Muscle of leg (tissue), 11 donors: ENCODE results near the gene C16orf87. TPM values are rescaled to one million over a fixed set of nuclear protein-coding genes. Genes with fewer than 3 reads are reported as not detected.

Source experiments
- DNase-seq: peaks from one replicate; pipeline ENCODE4 v3.0.0; 2013
- H3K27ac ChIP-seq: one replicate; pipeline ENCODE4 v1.5.1; 2013; ENCODE audit warnings: mild to moderate bottlenecking, low read length, control low read depth
- H3K27me3 ChIP-seq: one replicate; pipeline ENCODE4 v1.6.1; 2013; ENCODE audit warnings: low read length; ENCODE audit not compliant: control insufficient read depth, insufficient read depth
- H3K36me3 ChIP-seq: one replicate; pipeline ENCODE4 v1.6.1; 2013; ENCODE audit warnings: low read length; ENCODE audit not compliant: control insufficient read depth, insufficient read depth
- H3K4me1 ChIP-seq: one replicate; pipeline ENCODE4 v1.6.1; 2013; ENCODE audit warnings: low read length; ENCODE audit not compliant: control insufficient read depth, insufficient read depth
- H3K4me3 ChIP-seq: one replicate; pipeline ENCODE4 v1.5.1; 2013; ENCODE audit warnings: low read length, control low read depth
- H3K9me3 ChIP-seq: replicated peaks from 2 replicates; pipeline ENCODE4 v1.6.1; 2013; ENCODE audit warnings: low read depth, low read length; ENCODE audit not compliant: control insufficient read depth
- WGBS: methylation state at CpG from one replicate; pipeline ENCODE4 v1.1.5; 2013; ENCODE audit warnings: missing lambda C conversion rate; ENCODE audit not compliant: insufficient coverage; 5-methylcytosine and 5-hydroxymethylcytosine counted together
- polyA plus RNA-seq, 8 donors: library from polyadenylated mRNA; unstranded; fragments of 120-200 nt; gene quantifications; one replicate each; pipeline versions ENCODE4 v1.2.1 to v1.2.3, GENCODE V29; 2013; ENCODE audit warnings: inconsistent platforms in 1 of 8, low replicate concordance in 1 of 8; ENCODE audit not compliant: insufficient read length in 8 of 8, insufficient read depth in 1 of 8
- total RNA-seq: library from RNA; stranded (reverse); fragments of 120-200 nt; gene quantifications from one replicate; pipeline ENCODE4 v1.2.4, GENCODE V29; 2013

Gene C16orf87
- total and polyA plus RNA-seq, 9 donors, result 19.3 to 25.4 (median 22.6) TPM

- Histone ChIP-seq H3K27ac (peak overlapping the region; percentile 82), H3K9me3 (no peaks in the 10 kb centered on the region), H3K4me3 (no peak overlapping the region), H3K4me1 (peaks cover 43% of the 10 kb centered on the region), H3K36me3 (no peaks in the 10 kb centered on the region), H3K27me3 (no peaks in the 10 kb centered on the region)
- DNase-seq, result peak; percentile 45
- 71% methylated on average over 9 of the region's 15 CpGs for WGBS
Observed at GRCh38 chr16:46746821-46747776, 83.9 kb downstream of the C16orf87 start.

Other genes starting within 250 kb of the C16orf87 start
- 6.6 TPM for gene SHCBP1, start 209.8 kb downstream of the C16orf87 start, total RNA-seq
- 10 to 100 TPM in 4 of 8 donors, 1 to 10 TPM in 4; 8.3 to 12.3 (median 9.7) TPM for gene SHCBP1, start 209.8 kb downstream of the C16orf87 start, polyA plus RNA-seq
- gene VPS35, start 142.0 kb downstream of the C16orf87 start, total RNA-seq, result 82.5 TPM
- gene VPS35, start 142.0 kb downstream of the C16orf87 start, polyA plus RNA-seq, result 10 to 100 TPM; 64.7 to 89.7 (median 79.0) TPM
- gene ORC6, start 141.5 kb downstream of the C16orf87 start, total RNA-seq, result 8.0 TPM
- gene ORC6, start 141.5 kb downstream of the C16orf87 start, polyA plus RNA-seq, result 10 to 100 TPM in 6 of 8 donors, 1 to 10 TPM in 2; 8.7 to 14.6 (median 12.4) TPM
- 14.8 TPM for gene MYLK3, start 82.8 kb downstream of the C16orf87 start, total RNA-seq
- gene MYLK3, start 82.8 kb downstream of the C16orf87 start, polyA plus RNA-seq, result 10 to 100 TPM in 3 of 8 donors, 1 to 10 TPM in 5; 6.9 to 17.4 (median 8.8) TPM
- gene GPT2, start 53.2 kb upstream of the C16orf87 start, total RNA-seq, result 19.0 TPM
- gene GPT2, start 53.2 kb upstream of the C16orf87 start, polyA plus RNA-seq, result 10 to 100 TPM; 18.9 to 37.5 (median 29.2) TPM
- gene DNAJA2, start 142.5 kb upstream of the C16orf87 start, total RNA-seq, result 54.1 TPM
- 10 to 100 TPM; 39.8 to 56.0 (median 49.1) TPM for gene DNAJA2, start 142.5 kb upstream of the C16orf87 start, polyA plus RNA-seq